OCI-M2 (cell line): ENCODE data around the gene TMOD2.

Source experiments
- DNase-seq: peaks from one replicate; lab custom pipeline; 2025; ENCODE audit not compliant: unreplicated experiment; lab: John Stamatoyannopoulos, UW

TMOD2 gene

GRCh38 chr15:51750792-51751696, at the start of gene TMOD2:
TSS of gene TMOD2 (plus strand) at chr15:51751597. CDS start at chr15:51766442, 14,845 bp downstream.
- no peak for DNase-seq

- no peak for DNase-seq
These were observed 48.7 kb upstream of the TMOD2 start for GRCh38 chr15:51702710-51703109.

DNA sequence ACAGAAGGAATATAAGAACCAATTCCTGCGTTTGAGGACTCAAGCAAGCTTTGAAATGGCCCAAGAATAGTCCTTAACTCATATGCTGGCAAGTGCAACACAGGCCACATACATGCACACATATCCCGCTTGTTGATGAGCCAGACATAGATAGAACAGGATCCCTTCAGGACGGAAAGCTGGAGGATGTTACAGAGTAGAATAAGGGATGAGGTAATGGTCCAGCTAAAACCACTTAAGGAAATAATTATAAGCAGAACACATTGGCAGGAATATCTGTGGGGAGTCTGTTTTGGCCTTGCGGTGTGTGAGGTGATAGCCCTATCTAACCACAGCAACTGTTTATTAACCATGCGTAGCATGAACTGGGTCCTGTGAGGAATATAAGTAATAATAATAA, 45.1 kb upstream of the TMOD2 start:
- DNase-seq = no peak

DNA sequence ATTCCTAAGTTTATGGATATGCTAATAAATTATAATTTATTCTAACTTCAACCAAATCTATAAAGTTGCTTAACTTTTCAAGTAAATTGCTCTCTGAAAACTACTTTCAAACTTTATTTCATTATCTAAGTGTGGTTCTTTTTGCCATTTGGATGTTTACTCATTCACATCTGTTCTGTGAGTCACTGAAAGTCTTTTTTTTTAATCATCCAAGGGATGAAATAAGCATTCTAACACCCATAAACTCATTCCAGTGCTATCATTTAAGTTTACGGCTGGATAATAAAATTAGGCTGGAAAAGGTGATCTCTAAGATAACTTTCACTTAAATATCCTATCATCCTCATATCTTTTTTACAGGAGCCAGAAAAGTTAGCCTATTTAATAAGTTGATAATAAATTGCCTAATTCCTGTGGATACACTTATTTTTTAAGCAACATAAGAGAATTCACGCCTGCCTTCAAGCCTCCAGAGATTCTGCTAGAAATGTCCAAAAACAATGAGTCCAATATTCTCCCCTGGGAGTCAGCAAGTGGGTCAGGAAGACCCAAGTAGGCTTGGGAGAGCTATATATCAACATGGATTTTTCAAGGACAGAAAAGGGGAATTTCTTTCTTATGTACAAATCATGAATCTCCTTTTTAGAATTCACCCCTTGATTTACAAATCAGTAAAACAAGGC, 44.3 kb upstream of the TMOD2 start:
- DNase-seq = no peak

GRCh38 chr15:51708013-51708412, 43.4 kb upstream of the TMOD2 start:
- DNase-seq = no peak

- DNase-seq = no peak
These were observed 42.4 kb upstream of the TMOD2 start for GRCh38 chr15:51709031-51709430.

GRCh38 chr15:51714162-51714561, 37.2 kb upstream of the TMOD2 start:
- DNase-seq = no peak

DNA sequence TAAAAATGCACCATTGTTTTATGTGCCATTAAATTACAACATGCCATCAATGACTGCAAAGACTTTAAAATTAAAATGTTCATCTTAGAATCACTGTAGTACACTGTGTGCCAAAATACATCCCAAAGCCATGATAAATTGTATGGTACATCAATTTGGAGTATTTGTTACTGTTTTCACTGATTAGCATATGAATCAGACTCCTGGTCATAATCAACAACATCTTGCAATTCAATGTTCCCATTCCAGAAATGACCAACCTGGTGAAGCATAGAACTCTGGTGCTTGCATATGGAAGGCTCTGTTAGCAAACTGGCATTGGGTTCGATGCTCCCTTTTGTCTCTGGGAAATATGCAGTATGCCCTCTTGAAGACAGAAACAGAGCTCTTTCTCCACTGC, 36.5 kb upstream of the TMOD2 start:
- no peak for DNase-seq

GRCh38 chr15:51718219-51718618, 33.2 kb upstream of the TMOD2 start:
- no peak for DNase-seq

GRCh38 chr15:51718746-51719145, 32.7 kb upstream of the TMOD2 start:
- no peak for DNase-seq

DNA sequence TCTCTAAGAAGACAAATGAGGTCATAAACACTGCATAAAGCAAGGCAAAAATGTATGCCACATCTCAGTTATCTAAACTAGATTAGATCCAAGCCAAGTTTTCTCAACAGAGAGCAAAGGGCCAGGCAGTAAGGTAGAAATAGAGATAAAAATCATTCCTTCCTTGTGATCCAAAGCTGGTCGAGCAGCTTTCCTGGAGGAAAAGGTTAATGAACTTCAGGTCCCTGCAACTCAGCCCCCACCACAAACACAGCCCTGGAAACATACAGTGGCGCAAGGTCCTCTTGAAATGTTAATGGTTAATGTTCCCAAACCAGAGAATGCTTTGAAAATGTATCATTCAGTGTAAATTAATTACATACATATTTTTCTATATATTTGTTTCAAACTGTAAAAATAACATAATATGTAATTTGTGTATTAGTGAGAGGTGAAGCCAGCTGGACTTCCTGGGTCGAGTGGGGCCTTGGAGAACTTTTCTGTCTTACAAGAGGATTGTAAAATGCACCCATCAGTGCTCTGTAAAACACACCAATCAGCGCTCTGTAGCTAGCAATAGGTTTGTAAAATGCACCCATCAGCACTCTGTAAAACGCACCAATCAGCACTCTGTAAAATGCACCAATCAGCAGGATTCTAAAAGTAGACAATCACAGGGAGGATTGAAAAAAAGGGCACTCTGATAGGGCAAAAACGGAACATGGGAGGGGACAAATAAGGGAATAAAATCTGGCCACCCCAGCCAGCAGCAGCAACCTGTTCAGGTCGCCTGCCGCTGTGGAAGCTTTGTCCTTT, 31.0 kb upstream of the TMOD2 start:
- DNase-seq = no peak

- DNase-seq = no peak
These were observed 30.0 kb upstream of the TMOD2 start for GRCh38 chr15:51721199-51721960.

GRCh38 chr15:51724199-51724598, 27.2 kb upstream of the TMOD2 start:
- DNase-seq = no peak

GRCh38 chr15:51724673-51725072, 26.7 kb upstream of the TMOD2 start:
- no peak for DNase-seq

DNA sequence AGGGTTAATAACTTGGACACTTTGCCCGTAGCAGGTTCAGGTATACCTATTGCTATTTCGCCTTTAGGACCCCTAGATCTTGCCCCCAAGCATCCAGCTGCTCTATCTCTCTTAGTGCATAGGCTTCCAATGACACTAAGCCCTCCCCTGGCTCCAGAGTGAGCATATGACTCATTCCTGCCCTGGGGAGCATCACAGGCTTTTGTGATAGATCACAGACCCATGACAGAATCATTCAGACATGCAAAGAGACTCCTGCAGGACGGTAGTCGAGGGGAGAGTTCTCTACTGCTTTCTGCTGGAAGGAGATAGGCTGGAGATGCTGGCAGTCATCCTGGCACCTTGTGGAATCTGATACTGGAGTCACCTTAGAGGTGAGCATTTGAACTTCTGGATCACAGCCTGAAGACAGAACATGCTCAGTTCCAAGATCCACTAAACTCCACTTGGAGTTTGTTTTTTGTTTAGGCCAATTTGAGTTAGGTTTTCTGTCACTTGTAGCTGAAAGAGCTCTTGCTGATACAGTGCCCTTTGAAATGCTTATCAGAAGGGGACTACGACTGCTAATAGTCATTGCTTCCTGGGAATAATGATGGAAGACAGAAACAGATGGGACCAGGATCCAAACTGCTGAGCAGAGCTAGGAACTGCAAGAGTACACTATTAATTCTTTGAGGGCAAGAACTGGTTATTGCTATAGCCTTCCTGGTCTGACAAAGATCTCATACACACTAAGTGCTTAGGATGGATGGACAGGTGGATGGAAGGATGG, 24.9 kb upstream of the TMOD2 start:
- no peak for DNase-seq

DNA sequence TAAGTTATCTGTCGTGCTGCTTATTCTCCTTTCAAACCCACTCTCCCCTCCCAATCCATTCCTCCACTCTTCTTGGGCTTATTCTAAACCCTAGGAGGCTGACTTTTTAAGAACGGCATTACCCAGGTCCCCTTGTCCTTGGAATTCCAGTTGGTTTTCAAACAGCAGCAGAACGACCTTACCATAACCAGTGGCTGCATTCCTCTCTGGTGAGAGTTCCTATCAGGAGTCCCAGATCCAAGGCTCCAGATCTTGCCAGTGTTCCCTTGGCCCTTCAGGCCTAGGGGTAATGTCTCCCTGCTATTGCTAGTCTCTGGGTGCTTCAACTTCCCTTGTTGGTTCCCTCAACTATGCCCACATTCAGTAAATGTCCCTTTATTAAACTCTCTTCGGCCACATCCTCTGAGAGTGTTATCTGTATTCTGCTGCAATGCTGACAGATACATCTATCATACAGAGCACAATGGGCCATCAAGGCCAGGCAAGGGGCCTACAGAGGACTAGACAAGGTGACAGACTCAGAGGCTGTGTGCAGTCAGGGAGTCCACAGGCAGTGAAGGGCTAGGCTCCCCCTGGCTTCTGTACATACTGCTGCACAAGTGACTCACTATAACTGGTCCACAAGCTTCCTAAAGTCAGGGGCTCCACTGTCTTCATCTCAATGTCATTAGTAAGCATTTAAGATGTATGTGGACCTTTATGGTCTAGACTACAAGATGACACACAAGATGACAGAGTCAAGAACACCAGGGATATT, 24.1 kb upstream of the TMOD2 start:
- no peak for DNase-seq

DNA sequence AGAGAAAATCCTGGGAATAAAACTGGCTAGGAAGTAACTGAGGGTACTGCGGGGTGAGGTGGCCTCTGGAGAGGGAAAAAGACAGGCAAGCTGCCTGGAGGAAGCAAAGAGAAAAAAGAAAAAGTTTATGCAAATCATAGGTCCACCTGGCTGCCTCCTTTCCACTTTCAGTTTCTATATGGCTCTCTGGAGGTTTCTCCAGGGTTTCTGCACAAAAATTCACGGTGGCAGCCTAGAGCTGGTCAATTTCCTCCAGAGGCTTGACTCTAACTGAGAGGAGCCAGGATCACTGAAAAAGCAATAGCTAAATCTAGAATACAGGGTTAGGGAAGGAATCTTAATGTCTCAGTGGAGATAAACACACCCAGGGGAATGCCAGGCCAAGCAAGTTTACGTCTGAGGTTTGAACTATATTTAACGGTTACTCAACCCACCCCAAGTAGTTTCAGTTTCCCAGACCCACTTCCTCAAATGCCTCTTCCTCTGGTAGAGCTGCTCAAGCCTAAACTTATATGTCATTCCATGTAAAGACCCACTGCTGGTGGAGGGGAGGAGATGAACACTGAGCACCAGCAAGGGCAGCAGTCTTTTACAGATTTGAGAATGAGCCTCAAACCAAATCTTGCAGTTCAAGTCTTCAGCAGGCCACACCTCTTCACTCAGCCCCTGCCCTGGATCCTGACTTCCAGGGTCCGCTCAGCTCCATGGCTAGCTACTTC, 19.7 kb upstream of the TMOD2 start:
- DNase-seq = no peak

DNA sequence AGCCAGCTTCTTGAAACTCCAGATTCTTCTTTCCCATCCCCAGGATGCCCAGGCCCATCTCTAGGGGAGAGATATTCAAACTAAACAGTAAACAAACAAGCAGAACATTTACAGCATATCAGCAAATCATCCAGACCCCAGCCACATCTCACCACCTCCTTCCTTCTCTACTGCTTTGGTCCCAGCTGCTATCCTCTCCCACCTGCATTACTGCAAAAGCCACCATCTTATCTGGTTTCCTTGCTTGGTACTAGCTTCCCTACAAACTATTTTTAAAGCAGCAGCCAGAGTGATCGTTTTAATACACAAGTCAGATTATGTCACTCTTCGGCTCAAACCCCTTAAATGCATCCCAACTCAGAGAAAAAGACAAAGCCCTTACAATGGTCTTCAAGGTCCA, 18.8 kb upstream of the TMOD2 start:
- no peak for DNase-seq
